Measurements from ENCODE around the gene TMEM256. TPM values are rescaled to one million over a fixed set of nuclear protein-coding genes. Genes with fewer than 3 reads are reported as not detected.

TMEM256 gene
- total RNA-seq, 1 experiment from 2014 or later: 57.6 TPM

DNA sequence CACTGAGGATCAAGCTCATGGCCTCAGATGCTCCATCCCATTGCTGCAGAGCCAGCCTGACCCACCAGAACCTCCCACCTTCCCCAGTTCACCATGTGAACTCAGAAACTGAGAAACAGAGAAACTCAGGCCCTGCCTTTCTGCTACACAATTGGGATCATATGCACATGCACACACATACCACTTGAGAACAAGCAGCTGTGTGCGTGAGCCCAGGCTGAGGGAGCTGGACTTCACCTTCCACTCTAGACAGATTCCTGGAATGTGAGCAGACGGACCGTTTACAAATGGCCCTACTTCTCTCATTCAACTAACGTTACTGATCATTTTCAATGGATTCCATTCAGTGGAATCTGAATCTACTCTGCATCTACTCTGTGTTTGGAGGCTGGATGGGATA, 19.8 kb upstream of the TMEM256 start:
- BruUV-seq (replicated peaks): no TSS peak
- TF ChIP-seq, protein P1, sequence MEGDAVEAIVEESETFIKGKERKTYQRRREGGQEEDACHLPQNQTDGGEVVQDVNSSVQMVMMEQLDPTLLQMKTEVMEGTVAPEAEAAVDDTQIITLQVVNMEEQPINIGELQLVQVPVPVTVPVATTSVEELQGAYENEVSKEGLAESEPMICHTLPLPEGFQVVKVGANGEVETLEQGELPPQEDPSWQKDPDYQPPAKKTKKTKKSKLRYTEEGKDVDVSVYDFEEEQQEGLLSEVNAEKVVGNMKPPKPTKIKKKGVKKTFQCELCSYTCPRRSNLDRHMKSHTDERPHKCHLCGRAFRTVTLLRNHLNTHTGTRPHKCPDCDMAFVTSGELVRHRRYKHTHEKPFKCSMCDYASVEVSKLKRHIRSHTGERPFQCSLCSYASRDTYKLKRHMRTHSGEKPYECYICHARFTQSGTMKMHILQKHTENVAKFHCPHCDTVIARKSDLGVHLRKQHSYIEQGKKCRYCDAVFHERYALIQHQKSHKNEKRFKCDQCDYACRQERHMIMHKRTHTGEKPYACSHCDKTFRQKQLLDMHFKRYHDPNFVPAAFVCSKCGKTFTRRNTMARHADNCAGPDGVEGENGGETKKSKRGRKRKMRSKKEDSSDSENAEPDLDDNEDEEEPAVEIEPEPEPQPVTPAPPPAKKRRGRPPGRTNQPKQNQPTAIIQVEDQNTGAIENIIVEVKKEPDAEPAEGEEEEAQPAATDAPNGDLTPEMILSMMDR (conservative IDR thresholded peaks at IDR 0.05; ENCODE audit: low read depth, low read length): no peak
- no peak for TF ChIP-seq EZH2 (IDR thresholded peaks at IDR 0.05; ENCODE audit: borderline replicate concordance, low read depth, low read length, poor library complexity, severe bottlenecking)
- intact Hi-C loops (cut with micrococcal nuclease; ENCODE audit: unreplicated experiment): no loop called here

DNA sequence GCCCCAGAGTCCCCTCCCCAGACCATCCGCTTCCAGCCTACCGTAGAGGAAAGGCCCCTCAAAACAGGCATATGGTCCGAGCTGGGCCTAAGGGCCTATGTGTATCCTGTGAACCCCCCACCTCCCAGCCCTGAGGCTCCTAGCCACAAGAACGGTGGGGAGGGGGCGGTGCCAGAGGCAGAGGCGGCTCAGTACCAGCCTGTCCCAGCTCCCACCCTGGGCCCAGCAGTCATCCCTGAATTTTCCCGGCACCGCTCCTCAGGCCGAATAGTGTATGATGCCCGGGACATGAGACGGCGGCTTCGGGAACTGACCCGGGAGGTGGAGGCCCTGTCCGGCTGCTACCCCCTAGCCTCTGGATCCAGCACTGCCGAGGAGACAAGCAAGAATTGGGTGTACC, 17.3 kb upstream of the TMEM256 start:
- ChIA-PET POLR2A (ENCODE audit: low non-redundant PET) (no interaction called here), CTCF (no interaction called here)
- Histone ChIP-seq H3K27ac (ENCODE audit: low read depth, low read length, poor library complexity, severe bottlenecking) (no peak overlapping the region), H3K36me3 (ENCODE audit: insufficient read depth, low read length, poor library complexity, severe bottlenecking) (no peaks in the 10 kb centered on the region), H3K27me3 (replicated peaks; ENCODE audit: insufficient read depth, low read depth, low read length, poor library complexity) (no peaks in the 10 kb centered on the region), H3K4me1 (ENCODE audit: insufficient read depth, low read length, poor library complexity, severe bottlenecking) (no peaks in the 10 kb centered on the region), H3K9me3 (ENCODE audit: low read depth, low read length, poor library complexity, severe bottlenecking) (no peaks in the 10 kb centered on the region), H3K4me3 (ENCODE audit: low read depth, low read length, poor library complexity, severe bottlenecking) (no peak overlapping the region)
- no peak for DNase-seq (ENCODE audit: low spot score)
- BruUV-seq (replicated peaks): no TSS peak
- intact Hi-C loops (cut with micrococcal nuclease; ENCODE audit: unreplicated experiment): no loop called here
- TF ChIP-seq, protein P1 (conservative IDR thresholded peaks at IDR 0.05; ENCODE audit: low read depth, low read length): no peak
- no peak for TF ChIP-seq EZH2 (IDR thresholded peaks at IDR 0.05; ENCODE audit: borderline replicate concordance, low read depth, low read length, poor library complexity, severe bottlenecking)

More for the DNA sequence above, 19.8 kb upstream of the TMEM256 start:
- ChIA-PET POLR2A (ENCODE audit: low non-redundant PET) (no interaction called here), CTCF (no interaction called here)
- no peak for DNase-seq (ENCODE audit: low spot score)
- Histone ChIP-seq H3K27ac (ENCODE audit: low read depth, low read length, poor library complexity, severe bottlenecking) (no peak overlapping the region), H3K27me3 (replicated peaks; ENCODE audit: insufficient read depth, low read depth, low read length, poor library complexity) (no peaks in the 10 kb centered on the region), H3K9me3 (ENCODE audit: low read depth, low read length, poor library complexity, severe bottlenecking) (no peaks in the 10 kb centered on the region), H3K36me3 (ENCODE audit: insufficient read depth, low read length, poor library complexity, severe bottlenecking) (no peaks in the 10 kb centered on the region), H3K4me1 (ENCODE audit: insufficient read depth, low read length, poor library complexity, severe bottlenecking) (no peaks in the 10 kb centered on the region), H3K4me3 (ENCODE audit: low read depth, low read length, poor library complexity, severe bottlenecking) (no peak overlapping the region)

DNA sequence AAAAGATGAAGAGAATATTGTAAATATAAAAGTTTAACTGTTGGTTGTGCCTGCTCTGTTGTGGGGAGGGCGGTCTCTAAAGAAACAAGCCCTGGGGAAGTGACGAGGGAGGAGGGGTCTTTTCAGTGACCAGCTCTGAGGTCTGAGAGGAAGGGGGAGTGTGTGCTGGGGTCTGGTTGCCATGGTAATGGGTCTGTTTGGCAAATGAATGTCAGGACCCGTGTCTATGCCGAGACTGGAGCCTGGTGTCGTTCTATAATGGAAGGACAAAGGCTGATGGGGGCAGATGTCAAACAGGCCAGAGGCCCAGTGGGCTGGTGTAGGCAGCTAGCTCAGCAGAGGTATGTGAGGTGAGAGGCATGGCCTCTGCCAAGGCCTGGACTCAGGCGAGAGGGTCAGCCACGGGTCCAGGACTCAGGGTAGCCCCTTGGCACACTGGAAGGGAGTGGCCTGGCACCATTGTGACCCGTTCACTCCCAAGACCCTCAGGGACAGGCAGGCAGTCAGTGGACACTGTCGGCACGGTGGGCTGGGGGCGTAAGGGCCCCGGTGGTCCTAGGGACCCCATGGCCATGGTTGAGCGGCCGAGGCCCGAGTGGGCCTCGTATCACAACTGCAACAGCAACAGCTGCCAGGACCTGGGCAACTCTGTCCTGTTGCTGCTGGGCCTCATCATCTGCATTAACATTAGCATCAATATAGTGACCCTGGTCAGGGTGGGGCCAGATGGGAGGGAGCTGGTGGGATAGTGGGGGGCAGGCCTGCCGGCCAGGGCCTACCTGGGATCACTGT, 16.1 kb upstream of the TMEM256 start, which contains the start of gene SPEM1:
Gene SPEM1, plus strand, starts transcription at position 506 of the 792 bp plus-strand sequence. Its CDS starts 61 bp downstream, at position 567.
- BruUV-seq (replicated peaks): no TSS peak
- no peaks in the 10 kb centered on the region for H3K9me3 ChIP-seq (ENCODE audit: low read depth, low read length, poor library complexity, severe bottlenecking)
- TF ChIP-seq EZH2 (IDR thresholded peaks at IDR 0.05; ENCODE audit: borderline replicate concordance, low read depth, low read length, poor library complexity, severe bottlenecking): no peak
- TF ChIP-seq, protein P1 (conservative IDR thresholded peaks at IDR 0.05; ENCODE audit: low read depth, low read length): no peak
- no peaks in the 10 kb centered on the region for H3K27me3 ChIP-seq (replicated peaks; ENCODE audit: insufficient read depth, low read depth, low read length, poor library complexity)
- CTCF ChIA-PET: no interaction called here
- no peak within 1 kb of the TSS for H3K27ac ChIP-seq (ENCODE audit: low read depth, low read length, poor library complexity, severe bottlenecking)
- no peaks in the 10 kb centered on the region for H3K4me1 ChIP-seq (ENCODE audit: insufficient read depth, low read length, poor library complexity, severe bottlenecking)
- no peak within 1 kb of the TSS for H3K4me3 ChIP-seq (ENCODE audit: low read depth, low read length, poor library complexity, severe bottlenecking)
- DNase-seq (ENCODE audit: low spot score): no peak
- intact Hi-C loops (cut with micrococcal nuclease; ENCODE audit: unreplicated experiment): no loop called here
- POLR2A ChIA-PET (ENCODE audit: low non-redundant PET): no interaction called here
- H3K36me3 ChIP-seq (ENCODE audit: insufficient read depth, low read length, poor library complexity, severe bottlenecking): peaks cover 3% of the 10 kb centered on the region

Data from A673 (cell line).